Sigmoid colon (tissue), 4 donors: ENCODE data around the gene ZFYVE28.

Experiments
- EP300 ChIP-seq, 4 donors: sonication (generic); formaldehyde crosslinking; IDR thresholded peaks; one replicate each; pipeline ENCODE4 v1.6.1; 2017; ENCODE audit warnings: antibody characterized with exemption in 4 of 4
- TF ChIP-seq, protein P1 (sequence below), 4 experiments: fragments of 450-650 bp in 3 of 4; fragments of 200-600 bp in 1 of 4; IDR thresholded peaks; one replicate each; pipeline ENCODE4 v1.5.1; 2016 to 2019; ENCODE audit warnings: antibody characterized with exemption in 4 of 4, mild to moderate bottlenecking in 3 of 4, moderate library complexity in 2 of 4

DNA sequence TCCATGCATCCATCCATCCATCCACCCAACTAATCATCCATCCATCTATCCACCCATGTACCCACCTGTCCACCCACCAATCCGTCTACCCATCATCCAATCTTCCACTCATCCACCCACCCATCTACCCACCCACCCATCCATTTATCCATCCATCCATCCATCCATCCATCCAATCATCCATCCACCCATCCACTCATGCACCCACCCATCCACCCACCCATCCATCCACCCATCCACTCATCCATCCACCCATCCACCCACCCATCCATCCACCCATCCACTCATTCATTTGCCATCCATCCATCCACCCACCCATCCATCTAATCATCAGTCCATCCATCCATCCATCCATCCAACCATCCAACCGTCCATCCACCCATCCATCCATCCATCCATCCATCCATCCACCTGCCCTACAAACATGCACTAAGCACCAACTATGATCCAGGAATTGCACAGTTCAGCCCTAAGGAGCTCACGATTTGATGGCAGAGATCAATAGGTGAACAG is 135.2 kb downstream of the ZFYVE28 start:
- no peak for TF ChIP-seq EP300 (IDR thresholded peaks at IDR 0.05)
- TF ChIP-seq, protein P1, sequence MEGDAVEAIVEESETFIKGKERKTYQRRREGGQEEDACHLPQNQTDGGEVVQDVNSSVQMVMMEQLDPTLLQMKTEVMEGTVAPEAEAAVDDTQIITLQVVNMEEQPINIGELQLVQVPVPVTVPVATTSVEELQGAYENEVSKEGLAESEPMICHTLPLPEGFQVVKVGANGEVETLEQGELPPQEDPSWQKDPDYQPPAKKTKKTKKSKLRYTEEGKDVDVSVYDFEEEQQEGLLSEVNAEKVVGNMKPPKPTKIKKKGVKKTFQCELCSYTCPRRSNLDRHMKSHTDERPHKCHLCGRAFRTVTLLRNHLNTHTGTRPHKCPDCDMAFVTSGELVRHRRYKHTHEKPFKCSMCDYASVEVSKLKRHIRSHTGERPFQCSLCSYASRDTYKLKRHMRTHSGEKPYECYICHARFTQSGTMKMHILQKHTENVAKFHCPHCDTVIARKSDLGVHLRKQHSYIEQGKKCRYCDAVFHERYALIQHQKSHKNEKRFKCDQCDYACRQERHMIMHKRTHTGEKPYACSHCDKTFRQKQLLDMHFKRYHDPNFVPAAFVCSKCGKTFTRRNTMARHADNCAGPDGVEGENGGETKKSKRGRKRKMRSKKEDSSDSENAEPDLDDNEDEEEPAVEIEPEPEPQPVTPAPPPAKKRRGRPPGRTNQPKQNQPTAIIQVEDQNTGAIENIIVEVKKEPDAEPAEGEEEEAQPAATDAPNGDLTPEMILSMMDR (IDR thresholded peaks at IDR 0.05): no peak
